K562 treated with DMSO at 1 percent for 48 hours (cell line): ENCODE data around the gene TRIM73. TPM values are rescaled to one million over a fixed set of nuclear protein-coding genes. Genes with fewer than 3 reads are reported as not detected.

Experiments
- total RNA-seq: library from RNA; unstranded; fragments of 300-600 nt; gene quantifications from 2 replicates; pipeline ENCODE4 v1.2.3, GENCODE V29; 2022; ENCODE audit warnings: low replicate concordance; ENCODE audit errors: extremely low read depth

Gene TRIM73
- not detected in 2 replicates for total RNA-seq

DNA sequence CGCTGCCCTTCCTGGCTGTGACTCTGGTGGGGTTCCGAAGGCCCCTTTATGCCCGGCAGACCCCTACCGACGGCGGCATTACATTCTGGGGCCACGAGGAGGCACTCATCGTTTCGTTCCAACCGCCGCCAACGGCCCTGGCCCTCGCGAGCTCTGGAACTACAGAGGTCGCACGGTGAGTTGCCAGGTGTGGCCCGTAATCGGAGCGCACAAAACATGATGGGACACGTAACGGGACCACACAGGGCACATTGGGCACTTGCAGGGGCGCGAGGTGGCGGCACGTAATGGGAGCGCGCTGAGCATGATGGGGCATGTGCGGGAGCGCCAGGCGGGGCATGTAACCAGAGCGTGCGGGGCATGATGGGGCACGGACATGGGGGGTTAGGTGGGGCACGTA is at the start of gene TRIM73:
Gene TRIM73 (plus strand): TSS at position 301 of the 400 bp plus-strand sequence. CDS start 3,305 bp downstream, outside the sequence.

Other genes with a start within 250 kb of the TRIM73 start
- gene POM121C, start 90.7 kb downstream of the TRIM73 start, total RNA-seq = not detected in 2 replicates
- gene SPDYE5, start 96.7 kb downstream of the TRIM73 start, total RNA-seq = not detected in 2 replicates